ENCODE results near the gene ITGB2.

Gene ITGB2

GRCh38 chr21:44887126-44887806, 33.4 kb downstream of the ITGB2 start:
- TF ChIP-seq CTCF (IDR thresholded peaks at IDR 0.05), result no peak
- H3K79me2 ChIP-seq, result no peaks in the 10 kb centered on the region
- H3K4me2 ChIP-seq (ENCODE audit: low read length), result no peak overlapping the region
- no peak overlapping the region for H2AFZ ChIP-seq
- H3K27ac ChIP-seq, result no peak overlapping the region
- no peaks in the 10 kb centered on the region for H3K27me3 ChIP-seq (ENCODE audit: control insufficient read depth, insufficient read depth, low read length)
- H3K4me3 ChIP-seq (ENCODE audit: low read depth, low read length), result no peak overlapping the region
- H3K4me1 ChIP-seq, result no peaks in the 10 kb centered on the region
- no peak overlapping the region for H3K9ac ChIP-seq
- H3K9me3 ChIP-seq (ENCODE audit: control insufficient read depth, low read length), result no peaks in the 10 kb centered on the region
- no peaks in the 10 kb centered on the region for H3K36me3 ChIP-seq (ENCODE audit: control insufficient read depth, insufficient read depth, low read length)

GRCh38 chr21:44886113-44887075, 34.3 kb downstream of the ITGB2 start:
- Histone ChIP-seq H3K9me3 (ENCODE audit: control insufficient read depth, low read length) (no peaks in the 10 kb centered on the region), H3K4me2 (ENCODE audit: low read length) (no peak overlapping the region), H3K27ac (no peak overlapping the region), H3K9ac (no peak overlapping the region), H3K27me3 (ENCODE audit: control insufficient read depth, insufficient read depth, low read length) (no peaks in the 10 kb centered on the region), H3K79me2 (no peaks in the 10 kb centered on the region), H3K4me3 (ENCODE audit: low read depth, low read length) (no peak overlapping the region), H3K36me3 (ENCODE audit: control insufficient read depth, insufficient read depth, low read length) (no peaks in the 10 kb centered on the region), H2AFZ (no peak overlapping the region), H3K4me1 (no peaks in the 10 kb centered on the region)
- TF ChIP-seq CTCF (IDR thresholded peaks at IDR 0.05), result no peak

GRCh38 chr21:44885615-44886014, 35.1 kb downstream of the ITGB2 start:
- Histone ChIP-seq H3K4me1 (no peaks in the 10 kb centered on the region), H3K4me3 (ENCODE audit: low read depth, low read length) (no peak overlapping the region), H3K9ac (no peak overlapping the region), H3K9me3 (ENCODE audit: control insufficient read depth, low read length) (no peaks in the 10 kb centered on the region), H3K4me2 (ENCODE audit: low read length) (no peak overlapping the region), H3K79me2 (no peaks in the 10 kb centered on the region), H3K36me3 (ENCODE audit: control insufficient read depth, insufficient read depth, low read length) (no peaks in the 10 kb centered on the region), H2AFZ (no peak overlapping the region), H3K27ac (no peak overlapping the region), H3K27me3 (ENCODE audit: control insufficient read depth, insufficient read depth, low read length) (no peaks in the 10 kb centered on the region)
- TF ChIP-seq CTCF (IDR thresholded peaks at IDR 0.05), result no peak

GRCh38 chr21:44884097-44884496, 36.6 kb downstream of the ITGB2 start:
- Histone ChIP-seq H3K4me3 (ENCODE audit: low read depth, low read length) (no peak overlapping the region), H3K9ac (no peak overlapping the region), H3K79me2 (no peaks in the 10 kb centered on the region), H3K27me3 (ENCODE audit: control insufficient read depth, insufficient read depth, low read length) (no peaks in the 10 kb centered on the region), H3K9me3 (ENCODE audit: control insufficient read depth, low read length) (no peaks in the 10 kb centered on the region), H3K27ac (no peak overlapping the region), H3K4me2 (ENCODE audit: low read length) (no peak overlapping the region), H2AFZ (no peak overlapping the region), H3K36me3 (ENCODE audit: control insufficient read depth, insufficient read depth, low read length) (no peaks in the 10 kb centered on the region), H3K4me1 (no peaks in the 10 kb centered on the region)
- no peak for TF ChIP-seq CTCF (IDR thresholded peaks at IDR 0.05)
